OCI-LY7 (cell line): Measurements from ENCODE around the gene CREB5.

Source experiments
- EZH2phosphoT487 ChIP-seq: fragments of 200-600 bp; sonication (generic); IDR thresholded peaks from 2 replicates; pipeline ENCODE4 v1.6.1; 2018; ENCODE audit warnings: low read depth, borderline replicate concordance, mild to moderate bottlenecking, mixed run types, antibody characterized with exemption, low read length, moderate library complexity, mixed read lengths
- TF ChIP-seq, protein P1 (sequence below): fragments of 200-600 bp; sonication (generic); conservative IDR thresholded peaks from 2 replicates; pipeline ENCODE4 v1.5.1; 2014; ENCODE audit warnings: mild to moderate bottlenecking, antibody characterized with exemption, low read length, moderate library complexity, mixed read lengths

DNA sequence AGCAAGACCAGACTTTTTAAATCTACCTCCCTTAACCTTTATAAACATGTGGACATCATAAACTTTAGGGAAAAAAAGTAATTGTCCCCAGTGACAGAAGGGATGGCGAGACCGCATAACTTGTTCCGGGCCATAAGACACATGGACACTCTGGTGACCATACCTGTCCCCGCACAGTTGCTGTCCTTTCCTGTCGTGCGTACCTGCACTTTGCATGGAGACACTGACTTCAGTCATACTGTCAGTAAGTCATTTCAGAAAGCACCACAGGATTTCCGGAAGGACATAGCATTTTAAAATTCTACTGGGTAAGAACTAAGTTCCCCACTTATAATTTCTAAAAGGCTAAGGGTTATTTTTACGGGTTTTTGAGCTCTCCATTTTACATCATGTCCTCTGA is 120.9 kb downstream of the CREB5 start:
- TF ChIP-seq, protein P1, sequence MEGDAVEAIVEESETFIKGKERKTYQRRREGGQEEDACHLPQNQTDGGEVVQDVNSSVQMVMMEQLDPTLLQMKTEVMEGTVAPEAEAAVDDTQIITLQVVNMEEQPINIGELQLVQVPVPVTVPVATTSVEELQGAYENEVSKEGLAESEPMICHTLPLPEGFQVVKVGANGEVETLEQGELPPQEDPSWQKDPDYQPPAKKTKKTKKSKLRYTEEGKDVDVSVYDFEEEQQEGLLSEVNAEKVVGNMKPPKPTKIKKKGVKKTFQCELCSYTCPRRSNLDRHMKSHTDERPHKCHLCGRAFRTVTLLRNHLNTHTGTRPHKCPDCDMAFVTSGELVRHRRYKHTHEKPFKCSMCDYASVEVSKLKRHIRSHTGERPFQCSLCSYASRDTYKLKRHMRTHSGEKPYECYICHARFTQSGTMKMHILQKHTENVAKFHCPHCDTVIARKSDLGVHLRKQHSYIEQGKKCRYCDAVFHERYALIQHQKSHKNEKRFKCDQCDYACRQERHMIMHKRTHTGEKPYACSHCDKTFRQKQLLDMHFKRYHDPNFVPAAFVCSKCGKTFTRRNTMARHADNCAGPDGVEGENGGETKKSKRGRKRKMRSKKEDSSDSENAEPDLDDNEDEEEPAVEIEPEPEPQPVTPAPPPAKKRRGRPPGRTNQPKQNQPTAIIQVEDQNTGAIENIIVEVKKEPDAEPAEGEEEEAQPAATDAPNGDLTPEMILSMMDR: no peak
- no peak for TF ChIP-seq EZH2phosphoT487
